Stimulated activated naive B cell treated with anti-CD40 and anti-IgM and Interleukin-4, amounts not matched to agents 10 μg/mL and 1 μg/mL and 100 μg/mL, for 72 hours (primary cell): ENCODE data around the gene APOL3.
"Not testable (repeated sequence)": the region's sequence is repeated elsewhere in the genome, so short reads cannot be mapped to it uniquely, and the experiment has no call there.

Experiments used
- ATAC-seq, 2 donors: fragments of 150-1000 bp; cut with Tn5 transposase; replicated peaks; 2 replicates each; pipeline ENCODE4 v1.10.0; 2021; ENCODE audit warnings: moderate library complexity in 1 of 2
- DNase-seq: peaks from one replicate; pipeline ENCODE4 v3.0.0; 2021
- H3K27ac Mint-ChIP-seq: one replicate; pipeline ENCODE4 v1.8.0; 2022; ENCODE audit warnings: mild to moderate bottlenecking, mixed read lengths
- H3K27me3 Mint-ChIP-seq, 2 donors: one replicate each; pipeline ENCODE4 v1.8.0; 2022; ENCODE audit warnings: mixed read lengths in 2 of 2
- H3K36me3 Mint-ChIP-seq, 2 donors: one replicate each; pipeline ENCODE4 v1.8.0; 2022; ENCODE audit warnings: mixed read lengths in 2 of 2, mild to moderate bottlenecking in 1 of 2
- H3K4me1 Mint-ChIP-seq, 2 donors: one replicate each; pipeline ENCODE4 v1.8.0; 2022; ENCODE audit warnings: mixed read lengths in 2 of 2, mild to moderate bottlenecking in 1 of 2
- H3K4me3 Mint-ChIP-seq, 2 donors: one replicate each; pipeline ENCODE4 v1.8.0; 2022; ENCODE audit warnings: mild to moderate bottlenecking in 2 of 2, mixed read lengths in 2 of 2, moderate library complexity in 1 of 2
- H3K9me3 Mint-ChIP-seq, 2 donors: one replicate each; pipeline ENCODE4 v1.8.0; 2022; ENCODE audit warnings: mixed read lengths in 2 of 2, mild to moderate bottlenecking in 1 of 2

Gene APOL3

DNA sequence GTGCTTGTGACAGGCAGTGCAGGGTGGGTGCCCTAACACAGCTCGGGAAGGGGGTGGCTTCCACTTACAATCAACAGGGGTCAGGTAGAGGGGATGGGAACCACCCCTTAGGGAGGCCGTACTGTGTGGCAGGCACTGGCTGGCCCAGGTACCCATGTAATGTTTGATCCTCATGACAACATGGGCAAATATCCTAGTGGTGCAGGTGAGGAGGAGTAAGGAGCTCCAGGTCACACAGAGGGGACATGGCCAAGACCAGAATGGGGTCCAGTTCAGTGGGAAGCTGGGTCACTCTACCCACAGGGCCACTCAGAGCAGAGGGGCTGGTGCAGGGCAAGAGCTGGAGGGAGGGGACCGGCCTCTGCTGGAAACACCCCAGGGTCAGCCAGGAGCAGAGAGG is 38.0 kb upstream of the APOL3 start:
- Mint-ChIP-seq H3K9me3 (no peaks in the 10 kb centered on the region), H3K4me3 (no peak overlapping the region), H3K4me1 (peaks cover 13 to 16% of the 10 kb centered on the region in 2 donors), H3K27me3 (peaks cover 21 to 32% of the 10 kb centered on the region in 2 donors), H3K36me3 (no peaks in the 10 kb centered on the region), H3K27ac (no peak overlapping the region)
- ATAC-seq (no peak), DNase-seq (no peak)

- H3K27me3 Mint-ChIP-seq: peaks cover 29 to 41% of the 10 kb centered on the region in 2 donors
- no peaks in the 10 kb centered on the region for H3K9me3 Mint-ChIP-seq
- H3K36me3 Mint-ChIP-seq: no peaks in the 10 kb centered on the region
- ATAC-seq (peak; percentile 44 to 53), DNase-seq (no peak)
- no peak overlapping the region for H3K27ac Mint-ChIP-seq
- H3K4me3 Mint-ChIP-seq: no peak overlapping the region
- H3K4me1 Mint-ChIP-seq: peaks cover 13 to 16% of the 10 kb centered on the region in 2 donors
Observed at GRCh38 chr22:36197514-36198146, 37.1 kb upstream of the APOL3 start.

DNA sequence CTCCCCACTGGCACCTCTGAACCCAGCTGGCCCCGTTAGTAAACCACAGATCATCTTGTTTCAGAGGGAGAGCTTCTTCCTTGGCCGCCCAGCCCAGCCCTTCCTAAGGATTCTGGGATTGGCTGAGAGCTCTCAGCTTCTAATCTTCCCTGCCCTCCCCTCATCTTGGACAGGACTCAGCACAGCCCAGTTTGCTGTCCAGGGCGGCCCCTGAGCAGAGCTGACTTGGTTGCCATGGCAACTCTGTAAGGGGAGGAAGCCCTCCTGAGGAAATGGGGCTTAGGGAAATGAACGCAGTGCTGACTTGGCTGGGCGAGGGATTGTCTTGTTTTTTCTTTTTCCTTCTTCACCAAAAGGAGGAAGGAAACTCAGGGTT is 36.5 kb upstream of the APOL3 start:
- peaks cover 32 to 45% of the 10 kb centered on the region in 2 donors for H3K27me3 Mint-ChIP-seq
- H3K27ac Mint-ChIP-seq: no peak overlapping the region
- no peak for ATAC-seq
- H3K9me3 Mint-ChIP-seq: no peaks in the 10 kb centered on the region
- DNase-seq: no peak
- H3K4me1 Mint-ChIP-seq: peaks cover 13 to 16% of the 10 kb centered on the region in 2 donors
- H3K4me3 Mint-ChIP-seq: no peak overlapping the region
- H3K36me3 Mint-ChIP-seq: no peaks in the 10 kb centered on the region

GRCh38 chr22:36196254-36197064 is 35.9 kb upstream of the APOL3 start:
- Mint-ChIP-seq H3K27me3 (peaks cover 32 to 45% of the 10 kb centered on the region in 2 donors), H3K4me1 (peaks cover 13 to 16% of the 10 kb centered on the region in 2 donors), H3K36me3 (no peaks in the 10 kb centered on the region), H3K27ac (no peak overlapping the region), H3K9me3 (no peaks in the 10 kb centered on the region), H3K4me3 (no peak overlapping the region)
- no peak for ATAC-seq
- DNase-seq: no peak

- no peak overlapping the region for H3K27ac Mint-ChIP-seq
- H3K27me3 Mint-ChIP-seq: peaks cover 26 to 42% of the 10 kb centered on the region in 2 donors
- peak; percentile 20 for DNase-seq
- ATAC-seq: peak; percentile 85 to 87
- H3K9me3 Mint-ChIP-seq: no peaks in the 10 kb centered on the region
- H3K36me3 Mint-ChIP-seq: no peaks in the 10 kb centered on the region
- no peak overlapping the region for H3K4me3 Mint-ChIP-seq
- peaks cover 13 to 16% of the 10 kb centered on the region in 2 donors for H3K4me1 Mint-ChIP-seq
Observed at GRCh38 chr22:36194971-36195370, 34.4 kb upstream of the APOL3 start.

DNA sequence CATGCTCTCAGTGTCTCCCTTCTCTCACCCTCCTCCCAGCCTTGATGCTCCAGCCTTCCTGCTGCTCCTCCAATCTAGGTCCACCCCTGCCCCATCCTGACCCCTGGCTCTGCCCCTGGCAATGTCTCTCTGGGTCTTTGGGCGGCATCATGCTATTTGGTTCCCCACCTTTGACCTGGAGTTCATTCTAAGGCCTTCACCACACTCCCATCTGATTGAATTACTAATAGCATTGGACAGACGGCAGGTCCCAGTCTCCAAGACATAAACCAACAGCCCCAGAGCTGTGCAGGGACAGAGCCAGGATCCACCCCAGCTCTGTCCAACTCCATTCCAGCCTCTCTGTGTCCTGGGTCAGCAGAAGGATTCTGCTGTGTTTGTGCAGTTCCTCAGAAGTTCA is 33.8 kb upstream of the APOL3 start:
- DNase-seq (no peak), ATAC-seq (no peak)
- Mint-ChIP-seq H3K27me3 (peaks cover 26 to 45% of the 10 kb centered on the region in 2 donors), H3K9me3 (no peaks in the 10 kb centered on the region), H3K27ac (no peak overlapping the region), H3K4me1 (peaks cover 13 to 16% of the 10 kb centered on the region in 2 donors), H3K4me3 (no peak overlapping the region), H3K36me3 (no peaks in the 10 kb centered on the region)

GRCh38 chr22:36193577-36193976 is 33.0 kb upstream of the APOL3 start:
- H3K27me3 Mint-ChIP-seq: peaks cover 26 to 39% of the 10 kb centered on the region in 2 donors
- no peak for DNase-seq
- H3K4me3 Mint-ChIP-seq: no peak overlapping the region
- H3K27ac Mint-ChIP-seq: no peak overlapping the region
- no peaks in the 10 kb centered on the region for H3K9me3 Mint-ChIP-seq
- peaks cover 12 to 13% of the 10 kb centered on the region in 2 donors for H3K4me1 Mint-ChIP-seq
- no peaks in the 10 kb centered on the region for H3K36me3 Mint-ChIP-seq
- ATAC-seq: no peak

DNA sequence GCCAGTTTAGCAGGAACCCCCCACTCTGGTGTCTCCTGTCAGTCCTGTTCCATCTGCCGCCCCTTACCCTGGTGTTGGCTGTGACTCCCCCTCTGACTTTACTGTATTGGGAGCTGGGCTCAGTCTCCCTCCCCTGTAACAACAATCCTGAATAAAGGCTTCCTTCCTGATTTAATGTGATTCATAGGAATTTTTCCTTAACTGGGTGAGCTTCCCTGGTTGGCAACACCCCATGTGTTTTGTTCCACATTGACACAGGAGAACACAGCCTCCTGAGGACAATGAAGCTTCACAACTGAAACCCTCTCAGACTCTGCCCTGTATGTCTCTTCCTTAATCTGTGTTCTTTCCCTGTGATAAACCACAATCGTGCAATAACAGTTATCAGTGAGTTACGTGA is 32.6 kb upstream of the APOL3 start:
- ATAC-seq: no peak
- DNase-seq: no peak
- Mint-ChIP-seq H3K4me1 (peaks cover 8 to 13% of the 10 kb centered on the region in 2 donors), H3K27ac (no peak overlapping the region), H3K36me3 (no peaks in the 10 kb centered on the region), H3K27me3 (peaks cover 22 to 35% of the 10 kb centered on the region in 2 donors), H3K4me3 (no peak overlapping the region), H3K9me3 (no peaks in the 10 kb centered on the region)

- Mint-ChIP-seq H3K4me1 (peaks cover 5 to 7% of the 10 kb centered on the region in 2 donors), H3K27me3 (peaks cover 15 to 29% of the 10 kb centered on the region in 2 donors), H3K27ac (no peak overlapping the region), H3K36me3 (no peaks in the 10 kb centered on the region), H3K9me3 (no peaks in the 10 kb centered on the region), H3K4me3 (no peak overlapping the region)
- no peak for ATAC-seq
- DNase-seq: no peak
Observed at GRCh38 chr22:36192542-36192941, 32.0 kb upstream of the APOL3 start.

GRCh38 chr22:36191106-36191836 is 30.7 kb upstream of the APOL3 start:
- Mint-ChIP-seq H3K9me3 (no peaks in the 10 kb centered on the region), H3K4me1 (peaks cover 0 to 4% of the 10 kb centered on the region in 2 donors), H3K4me3 (no peak overlapping the region), H3K27ac (no peak overlapping the region), H3K27me3 (peaks cover 13 to 29% of the 10 kb centered on the region in 2 donors), H3K36me3 (no peaks in the 10 kb centered on the region)
- no peak for ATAC-seq
- DNase-seq: no peak

- H3K36me3 Mint-ChIP-seq, H3K9me3 Mint-ChIP-seq, H3K27ac Mint-ChIP-seq, H3K4me1 Mint-ChIP-seq, ATAC-seq, H3K4me3 Mint-ChIP-seq, DNase-seq: not testable (repeated sequence)
- peaks cover 5 to 15% of the 10 kb centered on the region in 2 donors for H3K27me3 Mint-ChIP-seq
Observed at GRCh38 chr22:36187862-36188261, 27.3 kb upstream of the APOL3 start.

DNA sequence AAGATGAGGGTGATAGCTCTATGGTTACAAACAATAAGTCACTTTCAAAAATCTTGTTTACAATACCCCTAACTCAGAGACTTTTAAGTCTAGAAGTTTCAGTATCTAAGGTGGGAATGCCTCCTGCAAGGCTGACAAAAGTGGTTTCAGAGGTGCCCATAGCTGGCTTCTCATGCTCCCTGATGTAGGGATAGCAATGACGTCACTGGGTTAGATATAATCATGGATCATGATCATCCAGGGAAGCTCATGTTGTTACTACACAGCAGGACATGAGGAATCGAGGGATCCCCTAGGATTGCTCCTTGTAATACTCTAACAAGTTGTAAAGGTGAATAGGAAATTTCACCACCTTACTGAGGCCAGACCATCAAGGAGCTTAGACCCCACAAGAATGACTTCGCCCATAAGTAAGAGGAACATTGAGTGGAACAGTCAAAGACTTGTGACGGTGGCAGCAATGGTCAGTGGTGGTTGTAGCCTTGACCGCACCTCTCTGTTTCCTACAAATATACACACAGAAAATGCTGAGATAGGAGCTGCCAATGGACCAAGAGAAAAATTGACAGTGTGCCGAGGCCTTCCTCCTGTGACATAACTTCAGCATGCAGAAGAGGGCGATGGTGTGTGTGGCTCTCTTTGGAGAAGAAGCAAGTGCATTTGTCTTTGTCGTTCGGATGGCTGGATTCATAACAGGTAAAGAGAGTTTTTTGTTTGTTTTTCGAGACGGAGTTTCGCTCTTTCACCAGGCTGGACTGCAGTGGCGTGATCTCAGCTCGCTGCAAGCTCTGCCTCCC is 25.5 kb upstream of the APOL3 start:
- no peak for ATAC-seq
- Mint-ChIP-seq H3K4me3 (no peak overlapping the region), H3K9me3 (no peaks in the 10 kb centered on the region)

GRCh38 chr22:36184433-36185025 is 24.0 kb upstream of the APOL3 start:
- no peak overlapping the region for H3K4me3 Mint-ChIP-seq
- no peak for DNase-seq
- H3K9me3 Mint-ChIP-seq: no peaks in the 10 kb centered on the region
- H3K27me3 Mint-ChIP-seq: peaks cover 0 to 3% of the 10 kb centered on the region in 2 donors
- ATAC-seq: no peak
- H3K27ac Mint-ChIP-seq: no peak overlapping the region
- H3K4me1 Mint-ChIP-seq: peaks cover 2 to 5% of the 10 kb centered on the region in 2 donors
- H3K36me3 Mint-ChIP-seq: no peaks in the 10 kb centered on the region

More for the DNA sequence above, 25.5 kb upstream of the APOL3 start:
- Mint-ChIP-seq H3K27ac (no peak overlapping the region), H3K27me3 (peaks cover 0 to 9% of the 10 kb centered on the region in 2 donors), H3K36me3 (no peaks in the 10 kb centered on the region), H3K4me1 (no peaks in the 10 kb centered on the region)
- DNase-seq: no peak
